H7 (cell line): Measurements from ENCODE around the gene JAKMIP1. TPM values are rescaled to one million over a fixed set of nuclear protein-coding genes. Genes with fewer than 3 reads are reported as not detected.

Source experiments
- DNase-seq: peaks from one replicate; pipeline ENCODE4 v3.0.0; 2012
- H3K27me3 ChIP-seq: 2 replicates; pipeline ENCODE4 v1.6.0; 2011; ENCODE audit warnings: mild to moderate bottlenecking, low read length; ENCODE audit not compliant: control insufficient read depth, insufficient read depth
- H3K36me3 ChIP-seq: replicated peaks from 2 replicates; pipeline ENCODE4 v1.5.1; 2011; ENCODE audit warnings: low read length; ENCODE audit not compliant: control insufficient read depth, insufficient read depth
- H3K4me3 ChIP-seq: 2 replicates; pipeline ENCODE4 v1.5.1; 2011; ENCODE audit warnings: low read depth, mild to moderate bottlenecking, control low read depth, low read length, moderate library complexity; ENCODE audit not compliant: insufficient read depth
- total RNA-seq: library from RNA; depleted of rRNA; stranded (reverse); fragments of >200 nt; shearing (Covaris generic); gene quantifications from 2 replicates; pipeline ENCODE4 v1.2.3, GENCODE V29; 2014

The JAKMIP1 gene
- total RNA-seq, 1 experiment from 2014 or later = 10.3 TPM

- no peak for DNase-seq
- Histone ChIP-seq H3K36me3 (no peaks in the 10 kb centered on the region), H3K27me3 (no peaks in the 10 kb centered on the region), H3K4me3 (no peak overlapping the region)
Measured at GRCh38 chr4:6188687-6189305, 11.6 kb downstream of the JAKMIP1 start.

DNA sequence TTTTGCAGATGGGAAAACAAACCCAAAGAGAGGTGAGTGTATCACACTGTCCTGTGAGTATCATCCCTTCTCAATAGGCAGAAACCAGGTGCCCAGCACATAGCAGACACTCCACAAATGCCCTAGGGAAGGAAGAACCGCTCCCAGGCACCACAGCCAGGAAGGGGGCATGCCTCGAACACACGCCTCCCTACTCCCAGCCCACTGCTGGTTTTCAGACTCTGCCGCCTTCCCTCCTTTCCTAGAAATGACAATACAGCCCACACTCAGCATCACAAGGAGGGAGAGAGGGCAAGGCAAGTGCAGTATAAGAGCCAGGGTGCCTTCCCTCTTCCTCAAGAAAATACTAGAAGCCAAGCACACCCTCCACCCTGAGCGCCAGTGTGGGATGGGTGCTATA, 16.2 kb downstream of the JAKMIP1 start:
- no peak for DNase-seq
- Histone ChIP-seq H3K27me3 (no peaks in the 10 kb centered on the region), H3K4me3 (no peak overlapping the region), H3K36me3 (no peaks in the 10 kb centered on the region)

DNA sequence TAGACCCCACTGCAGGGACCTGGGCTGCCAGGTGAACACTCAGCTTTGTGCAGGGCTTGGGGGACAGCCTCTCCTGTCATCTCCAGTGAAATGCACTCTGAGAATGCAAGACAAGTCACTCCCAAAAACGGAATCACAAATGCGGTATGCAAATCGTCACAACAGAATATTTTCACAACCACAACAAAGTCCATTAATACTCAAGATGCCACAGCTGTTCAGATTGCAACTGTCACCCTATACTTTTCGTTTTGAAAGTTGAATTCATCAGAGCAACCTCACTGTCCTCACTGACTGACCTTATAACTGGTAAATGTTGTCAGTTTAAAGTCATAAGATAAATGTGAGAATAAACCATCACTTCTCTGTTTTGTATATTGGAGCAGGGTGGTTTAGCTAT, 16.6 kb downstream of the JAKMIP1 start:
- Histone ChIP-seq H3K36me3 (no peaks in the 10 kb centered on the region), H3K4me3 (no peak overlapping the region), H3K27me3 (no peaks in the 10 kb centered on the region)
- DNase-seq = no peak

DNA sequence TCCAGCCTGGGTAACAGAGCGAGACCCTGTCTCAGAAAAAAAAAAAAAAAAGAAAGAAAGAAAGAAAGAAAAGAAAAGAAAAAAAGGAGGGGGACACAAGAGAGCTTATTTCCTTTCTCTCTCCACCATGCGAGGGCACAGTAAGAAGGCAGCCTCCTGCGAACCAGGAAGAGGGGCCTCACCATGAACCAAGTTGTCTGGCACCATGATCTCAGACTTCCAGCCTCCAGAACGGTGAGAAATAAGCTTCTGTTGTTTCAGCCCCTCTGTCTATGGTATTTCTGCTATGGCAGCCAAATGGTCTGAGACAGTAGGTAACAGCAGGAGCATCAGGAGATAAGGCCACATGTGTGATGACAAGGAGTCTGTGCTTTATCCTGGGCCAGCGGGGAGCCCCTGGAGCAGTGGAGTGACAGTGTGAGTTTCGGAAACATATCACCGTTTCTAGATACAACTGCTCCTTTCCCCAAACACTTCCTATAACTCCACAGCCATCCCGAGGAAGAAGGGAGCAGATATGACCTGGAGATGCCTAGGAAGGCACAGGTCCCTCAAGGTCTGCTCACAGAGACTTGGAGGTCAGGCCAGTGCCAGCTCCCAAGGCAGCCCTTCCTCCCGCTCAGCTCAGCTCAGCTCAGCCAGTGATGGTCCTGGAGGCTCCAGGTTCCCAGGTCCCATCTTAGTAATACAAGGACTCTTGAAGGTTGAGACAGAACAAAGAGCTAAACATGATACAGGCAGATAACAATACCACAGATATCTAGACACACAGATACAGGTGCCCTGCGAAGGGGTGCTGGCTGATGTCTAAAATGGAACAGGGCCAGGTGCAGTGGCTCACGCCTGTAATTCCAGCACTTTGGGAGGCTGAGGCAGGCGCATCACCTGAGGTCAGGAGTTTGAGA, 17.7 kb downstream of the JAKMIP1 start:
- H3K4me3 ChIP-seq = no peak overlapping the region
- H3K27me3 ChIP-seq = no peaks in the 10 kb centered on the region
- no peaks in the 10 kb centered on the region for H3K36me3 ChIP-seq
- no peak for DNase-seq

DNA sequence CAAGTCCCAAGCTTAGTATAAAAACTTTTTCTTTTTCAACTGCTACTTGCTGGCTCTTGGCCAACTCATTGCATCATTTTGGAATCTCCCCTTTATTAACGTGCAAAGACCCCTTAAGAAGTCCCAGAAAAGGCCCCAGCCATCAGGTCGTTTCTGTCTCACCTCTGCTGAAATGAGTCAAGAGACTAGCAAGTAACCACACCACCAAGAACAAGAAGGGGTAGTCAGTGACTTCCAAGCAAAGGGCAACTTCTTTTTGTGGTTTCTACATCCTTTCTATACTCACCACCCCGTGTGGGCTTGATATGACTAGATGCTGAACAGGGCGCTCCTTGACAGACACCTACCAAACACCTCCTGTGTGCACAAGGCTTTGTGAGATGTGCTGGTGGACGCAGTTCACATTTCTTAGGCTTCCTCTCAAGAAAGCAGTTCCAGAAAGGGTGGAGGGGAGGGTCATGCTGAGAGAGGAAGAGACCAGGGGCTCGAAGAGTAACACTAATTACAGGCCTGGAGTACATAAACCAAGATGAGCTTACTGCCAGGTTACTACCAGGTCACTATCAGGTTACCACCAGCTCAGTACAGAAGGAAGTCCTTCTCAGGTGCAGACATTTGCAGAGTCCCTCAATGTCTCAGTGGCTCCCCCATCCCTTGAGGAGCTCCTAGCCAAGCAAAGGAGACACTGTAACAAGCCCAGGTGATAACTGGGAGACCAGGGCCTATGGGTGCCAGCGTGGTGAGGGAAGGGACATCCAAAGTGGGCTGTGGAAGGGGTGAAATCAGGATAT, 19.3 kb downstream of the JAKMIP1 start:
- H3K27me3 ChIP-seq = no peaks in the 10 kb centered on the region
- no peak overlapping the region for H3K4me3 ChIP-seq
- DNase-seq = no peak
- H3K36me3 ChIP-seq = no peaks in the 10 kb centered on the region

GRCh38 chr4:6179362-6179761, 21.0 kb downstream of the JAKMIP1 start:
- no peaks in the 10 kb centered on the region for H3K27me3 ChIP-seq
- no peak overlapping the region for H3K4me3 ChIP-seq
- DNase-seq = no peak
- H3K36me3 ChIP-seq = no peaks in the 10 kb centered on the region

DNA sequence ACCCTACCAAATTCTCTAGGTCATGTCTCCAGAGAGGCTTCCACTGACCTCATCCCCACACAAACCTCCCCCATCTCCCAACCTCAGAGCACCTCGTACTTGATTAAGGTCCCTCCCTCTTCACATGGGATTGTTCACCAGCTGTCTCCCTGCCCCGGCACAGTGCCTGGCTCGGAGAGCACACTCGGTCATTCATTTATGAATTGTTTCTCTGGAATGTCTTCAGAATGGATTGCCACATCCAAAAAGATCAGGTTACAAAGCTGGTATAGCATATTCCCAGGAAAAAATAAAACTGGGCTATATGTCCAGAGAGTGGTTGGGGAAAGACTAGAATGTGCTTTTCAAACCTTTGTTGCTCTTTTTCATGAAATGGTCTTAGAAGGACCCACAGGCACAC, 21.6 kb downstream of the JAKMIP1 start:
- no peak overlapping the region for H3K4me3 ChIP-seq
- H3K36me3 ChIP-seq = no peaks in the 10 kb centered on the region
- DNase-seq = no peak
- no peaks in the 10 kb centered on the region for H3K27me3 ChIP-seq

DNA sequence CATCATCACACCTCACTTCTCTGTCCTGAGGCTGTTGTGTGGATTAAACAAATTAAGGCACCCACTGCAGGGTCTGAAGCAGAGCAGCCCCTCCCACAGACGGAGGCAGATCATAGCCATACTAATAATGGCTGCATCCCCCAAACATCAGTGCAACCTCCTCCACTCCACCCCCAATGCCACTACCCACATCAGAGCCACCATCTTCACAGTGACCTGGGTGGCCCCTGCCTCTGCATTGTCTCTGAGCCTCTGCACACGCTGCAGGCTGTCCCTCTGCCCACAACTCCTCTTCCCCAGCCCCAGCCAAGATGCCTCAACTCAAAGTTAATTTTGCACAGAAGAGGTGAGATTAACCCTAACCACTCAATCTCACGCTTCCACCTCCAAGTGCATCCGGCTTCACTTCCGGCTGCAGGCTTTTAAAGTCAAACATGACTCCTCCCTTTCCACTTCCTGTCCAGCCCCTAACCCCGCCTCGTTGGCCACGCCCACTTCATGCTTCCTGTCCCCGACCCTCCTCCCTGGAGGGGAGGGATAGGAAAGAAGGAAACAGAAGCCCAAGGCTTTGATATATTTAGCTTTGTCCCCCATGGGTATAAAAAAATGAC, 22.7 kb downstream of the JAKMIP1 start:
- Histone ChIP-seq H3K4me3 (no peak overlapping the region), H3K27me3 (no peaks in the 10 kb centered on the region), H3K36me3 (no peaks in the 10 kb centered on the region)
- no peak for DNase-seq

GRCh38 chr4:6175426-6175825, 24.9 kb downstream of the JAKMIP1 start:
- DNase-seq = no peak
- Histone ChIP-seq H3K27me3 (no peaks in the 10 kb centered on the region), H3K36me3 (no peaks in the 10 kb centered on the region), H3K4me3 (no peak overlapping the region)

- H3K4me3 ChIP-seq = no peak overlapping the region
- no peak for DNase-seq
- no peaks in the 10 kb centered on the region for H3K36me3 ChIP-seq
- no peaks in the 10 kb centered on the region for H3K27me3 ChIP-seq
Measured at GRCh38 chr4:6172927-6173200, 27.5 kb downstream of the JAKMIP1 start.

DNA sequence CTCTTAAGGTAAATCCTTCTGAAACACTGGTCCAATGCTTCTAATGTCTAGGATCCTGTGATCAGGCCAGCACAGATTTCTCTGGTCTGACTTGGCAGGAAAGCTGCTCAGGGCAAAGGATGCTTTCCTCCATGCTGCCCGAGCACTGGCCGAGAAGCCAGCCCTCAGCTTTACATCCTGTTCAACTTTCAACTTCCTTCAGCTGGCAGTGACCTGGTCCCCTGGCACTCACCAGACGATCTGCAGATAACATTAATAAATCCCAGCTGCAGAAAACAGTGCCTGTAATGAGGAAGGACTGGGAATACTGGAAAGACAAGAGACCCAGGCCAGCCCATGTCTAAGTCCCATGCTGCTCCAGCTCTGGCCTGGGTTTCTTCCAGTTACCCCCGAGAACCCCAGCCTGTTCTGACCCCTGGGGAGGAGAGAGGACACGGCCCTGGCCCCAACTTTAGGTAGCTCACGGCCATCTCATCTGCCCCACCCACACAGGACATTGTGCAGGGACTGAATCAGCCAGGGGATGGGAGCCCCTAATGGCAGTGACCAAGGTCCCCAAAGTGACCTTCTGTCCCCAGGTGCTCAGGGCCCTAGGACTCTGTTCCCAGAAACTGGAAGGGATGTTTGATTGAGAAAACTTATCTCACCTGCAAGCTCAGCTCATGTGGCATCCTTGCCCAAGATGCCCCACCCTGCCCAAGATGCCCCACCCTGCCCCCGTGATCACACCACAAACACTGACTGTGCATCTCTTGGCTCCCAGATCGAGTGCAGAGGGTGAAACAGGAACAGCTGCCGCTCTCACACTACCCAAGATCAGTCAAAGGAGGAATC, 28.0 kb downstream of the JAKMIP1 start:
- H3K27me3 ChIP-seq = no peaks in the 10 kb centered on the region

GRCh38 chr4:6169239-6169638, 31.1 kb downstream of the JAKMIP1 start:
- H3K4me3 ChIP-seq = no peak overlapping the region
- no peak for DNase-seq
- no peaks in the 10 kb centered on the region for H3K27me3 ChIP-seq
- H3K36me3 ChIP-seq = no peaks in the 10 kb centered on the region

More for the DNA sequence above, 28.0 kb downstream of the JAKMIP1 start:
- no peak for DNase-seq
- no peak overlapping the region for H3K4me3 ChIP-seq
- H3K36me3 ChIP-seq = no peaks in the 10 kb centered on the region

GRCh38 chr4:6165766-6166165, 34.6 kb downstream of the JAKMIP1 start:
- no peak for DNase-seq
- H3K27me3 ChIP-seq = no peaks in the 10 kb centered on the region
- no peaks in the 10 kb centered on the region for H3K36me3 ChIP-seq

GRCh38 chr4:6162885-6163284, 37.5 kb downstream of the JAKMIP1 start:
- no peaks in the 10 kb centered on the region for H3K36me3 ChIP-seq
- no peak for DNase-seq
- no peak overlapping the region for H3K4me3 ChIP-seq
- no peaks in the 10 kb centered on the region for H3K27me3 ChIP-seq

More at GRCh38 chr4:6165766-6166165, 34.6 kb downstream of the JAKMIP1 start:
- H3K4me3 ChIP-seq = no peak overlapping the region
